GM19351 (cell line): ENCODE measurements around the gene CLSTN2.

Source experiments
- ATAC-seq: cut with Tn5 transposase; IDR thresholded peaks from one replicate; pipeline ENCODE4 v1.9.1; 2021; ENCODE audit warnings: mild to moderate bottlenecking, moderate library complexity; ENCODE audit not compliant: unreplicated experiment

Gene CLSTN2

DNA sequence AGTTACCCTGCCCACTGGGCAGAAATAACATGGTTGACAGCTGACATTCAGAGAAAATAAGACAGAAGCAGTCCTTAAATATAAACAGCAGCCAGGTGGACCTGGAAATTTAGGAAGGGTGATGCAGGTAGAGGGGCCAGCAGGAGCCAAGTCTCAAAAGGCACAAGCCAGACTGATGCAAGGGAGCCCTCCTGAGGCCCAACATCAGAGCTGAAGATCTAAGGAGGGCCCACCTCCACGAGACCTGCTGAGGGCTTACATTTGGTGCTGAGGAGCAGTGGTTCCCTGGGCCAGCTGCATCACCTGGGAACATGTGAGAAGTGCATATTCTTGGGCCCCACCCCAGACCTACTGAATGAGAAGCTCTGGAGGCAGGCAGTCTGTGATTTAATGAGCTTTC lies 637.3 kb downstream of the CLSTN2 start:
- ATAC-seq = no peak

DNA sequence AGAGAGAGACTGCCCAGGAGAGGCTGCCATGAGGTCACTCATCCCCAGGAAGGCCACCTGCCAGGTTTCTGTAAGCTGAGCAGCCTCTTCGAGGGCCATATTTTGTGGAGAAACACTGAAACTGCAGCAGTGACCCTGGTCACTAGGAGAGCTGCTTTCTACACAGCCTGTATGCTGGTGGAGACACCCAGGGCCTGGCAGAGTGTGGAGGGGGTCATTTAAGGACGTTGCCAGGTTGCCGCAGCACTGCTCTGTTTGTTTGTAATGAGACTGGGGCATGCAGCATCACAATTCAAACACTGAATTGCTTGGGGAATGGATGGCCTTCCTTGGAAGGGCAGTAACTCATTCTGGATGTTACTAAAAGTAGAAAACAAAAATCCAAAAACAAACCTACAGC lies 638.0 kb downstream of the CLSTN2 start:
- ATAC-seq = no peak

DNA sequence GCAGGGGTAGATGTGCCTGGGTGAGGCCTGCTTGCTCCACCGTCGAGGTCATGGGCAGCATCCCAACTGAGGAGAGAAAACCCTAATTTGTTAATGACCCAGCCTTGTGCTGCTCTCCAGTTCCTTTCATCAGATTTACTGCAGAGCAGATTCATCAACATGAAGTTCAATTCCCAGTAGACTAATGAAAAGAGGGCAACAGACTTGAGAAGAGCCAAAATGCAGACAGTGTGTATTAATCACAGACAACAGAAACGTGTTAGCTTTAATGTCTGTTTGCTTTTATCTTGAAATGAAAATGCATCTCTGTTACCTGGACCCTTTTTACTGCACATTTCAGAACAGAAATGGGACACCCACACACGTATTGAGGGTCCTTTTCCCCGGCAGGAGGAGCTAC lies 639.4 kb downstream of the CLSTN2 start:
- ATAC-seq = no peak

DNA sequence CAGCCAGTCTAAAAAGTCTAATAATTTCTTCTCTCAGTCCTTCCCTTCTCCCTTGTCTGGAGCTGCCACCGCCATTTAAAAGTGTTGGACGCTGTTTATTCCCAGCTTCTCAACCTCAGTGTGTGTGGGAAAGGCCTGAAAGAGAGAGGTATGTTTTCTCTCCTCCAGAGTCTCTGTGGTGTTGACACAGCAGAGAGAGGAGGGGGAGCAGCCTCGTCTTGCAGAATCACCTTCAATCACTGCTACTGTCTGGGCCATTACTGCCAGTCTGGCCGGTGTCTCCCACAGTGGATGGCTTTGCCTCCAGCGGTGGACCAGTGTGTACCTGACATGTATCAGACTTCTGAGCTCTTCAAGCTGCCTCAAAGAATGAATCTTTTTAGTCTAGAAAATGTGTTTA lies 641.5 kb downstream of the CLSTN2 start:
- no peak for ATAC-seq

DNA sequence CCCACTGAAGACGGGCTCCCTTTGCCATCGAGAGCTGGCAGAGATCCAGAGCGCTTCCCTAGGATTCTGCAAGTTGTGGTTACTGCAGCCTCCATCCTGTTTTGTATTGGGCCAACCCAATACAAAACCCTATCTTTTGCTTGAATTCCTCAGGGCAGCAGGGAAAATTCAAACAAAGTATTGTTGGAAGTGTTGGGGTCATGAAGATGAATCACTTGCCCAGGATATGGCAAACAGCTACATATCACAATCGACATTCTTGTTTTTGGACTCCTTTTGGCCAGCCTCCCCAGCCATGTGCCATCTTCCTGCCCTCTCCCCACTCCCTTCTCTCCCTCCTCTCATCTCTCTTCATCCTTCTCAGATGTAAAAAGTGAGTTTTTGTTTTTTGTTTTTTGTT lies 642.9 kb downstream of the CLSTN2 start:
- no peak for ATAC-seq

DNA sequence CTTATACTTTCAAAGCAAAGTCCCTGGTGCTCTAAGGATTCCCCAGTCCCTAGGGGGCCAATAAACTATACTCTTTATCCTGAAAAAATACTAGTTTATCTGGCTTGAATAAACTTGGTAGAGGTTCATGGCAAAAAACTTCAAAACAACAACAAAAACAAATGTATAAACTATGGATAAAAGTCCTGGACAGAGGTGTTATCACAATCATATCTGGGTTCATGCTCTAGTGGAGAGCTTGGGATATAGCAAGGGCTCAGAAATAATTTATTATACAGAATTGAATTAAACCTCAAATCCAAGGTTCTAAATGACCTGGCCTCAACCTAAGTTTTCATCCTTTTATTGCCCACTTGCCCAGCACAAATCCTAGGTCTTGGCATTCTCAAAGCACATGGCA lies 644.3 kb downstream of the CLSTN2 start:
- ATAC-seq = no peak

DNA sequence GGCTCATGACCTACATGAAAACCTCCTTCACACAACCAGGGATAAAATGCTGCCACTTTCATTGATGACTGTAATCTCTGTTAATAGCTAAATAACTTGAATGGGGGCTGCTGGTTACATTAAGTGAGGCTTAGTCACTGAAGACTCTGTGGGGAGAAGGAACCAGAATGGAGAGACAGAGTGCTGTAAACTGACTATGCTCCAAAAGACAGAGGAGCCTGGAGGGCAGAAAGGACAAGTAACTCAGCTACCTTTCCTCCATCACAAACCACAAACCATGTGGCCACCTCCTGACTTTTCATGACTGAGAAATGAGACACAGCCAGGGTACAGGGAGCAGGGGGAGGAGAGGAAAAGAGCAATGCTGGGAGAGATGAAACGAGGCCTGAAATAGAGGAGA lies 645.8 kb downstream of the CLSTN2 start:
- ATAC-seq = no peak

DNA sequence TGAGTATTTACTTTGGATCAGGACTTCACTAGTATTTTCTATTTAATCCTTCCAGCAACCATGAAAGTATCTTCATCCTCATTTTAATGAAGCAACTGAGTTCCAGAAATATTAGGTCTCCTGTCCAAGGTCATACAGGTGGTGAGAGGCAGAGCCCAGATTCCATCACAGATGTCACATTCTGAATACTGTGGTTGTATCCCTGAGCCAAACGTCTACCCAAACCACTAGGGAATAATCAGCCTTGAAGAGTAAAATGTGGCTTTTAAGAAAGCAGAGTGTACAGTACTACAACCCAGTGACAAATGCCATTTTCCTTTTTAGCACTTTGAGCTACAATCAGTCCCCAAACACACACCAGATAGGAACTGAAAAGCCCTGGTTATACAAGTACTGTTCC lies 649.6 kb downstream of the CLSTN2 start:
- ATAC-seq = no peak

DNA sequence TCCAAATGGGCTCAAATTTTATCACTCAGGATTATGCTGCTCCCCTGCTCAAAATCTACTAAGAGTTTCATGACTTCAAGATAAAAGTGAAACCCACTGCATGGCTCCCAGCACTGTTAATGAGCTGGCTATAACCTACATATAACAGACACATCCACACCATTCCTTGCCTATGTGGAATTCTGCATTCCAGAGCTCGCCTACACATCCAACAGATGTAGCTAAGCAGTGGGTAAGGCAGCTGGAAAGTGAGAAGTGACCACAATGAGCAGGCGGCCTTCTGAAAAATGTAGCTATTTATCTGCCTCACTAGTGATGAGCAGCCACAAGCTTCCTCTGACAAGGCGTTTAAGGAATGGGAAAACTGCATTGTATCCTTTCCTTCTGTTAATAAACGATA lies 650.8 kb downstream of the CLSTN2 start:
- no peak for ATAC-seq

DNA sequence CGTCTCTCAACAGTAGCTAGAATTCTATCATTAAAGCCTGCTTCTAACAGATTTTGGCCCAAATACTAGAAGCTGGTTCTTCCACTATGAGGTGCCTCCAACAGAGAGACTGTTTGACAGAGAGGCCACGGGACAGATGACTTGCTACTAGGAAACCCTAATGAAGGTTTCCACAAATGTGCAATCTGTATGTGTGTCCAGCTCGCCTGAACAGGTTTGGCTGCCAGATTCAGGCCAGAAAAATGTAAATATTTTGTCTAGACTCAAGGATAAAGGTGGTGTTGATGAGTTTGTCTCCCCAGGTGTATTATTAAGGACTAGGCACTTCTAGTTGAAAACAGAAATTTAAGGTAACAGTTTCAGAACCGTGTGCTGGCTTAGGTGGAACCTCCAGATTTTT lies 651.3 kb downstream of the CLSTN2 start:
- ATAC-seq = no peak

DNA sequence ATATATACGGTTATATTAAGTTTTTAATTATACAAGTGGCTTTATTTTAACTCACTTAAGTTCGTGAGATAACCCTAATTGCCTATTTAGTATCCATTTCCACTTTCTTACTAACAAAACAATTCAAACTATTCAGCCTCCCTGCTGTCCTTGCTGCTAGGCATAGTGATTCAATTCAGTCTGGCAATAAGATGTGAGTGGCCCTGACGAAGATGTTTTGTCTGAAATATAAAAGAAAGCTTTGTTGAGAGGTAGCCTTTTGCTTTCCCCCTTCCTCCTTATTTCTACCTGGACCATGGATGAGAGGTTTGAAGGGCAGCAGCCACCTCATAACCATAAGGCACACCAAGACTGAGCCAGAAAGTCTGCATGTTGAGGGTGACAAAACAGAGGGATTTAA lies 653.6 kb downstream of the CLSTN2 start:
- no peak for ATAC-seq

DNA sequence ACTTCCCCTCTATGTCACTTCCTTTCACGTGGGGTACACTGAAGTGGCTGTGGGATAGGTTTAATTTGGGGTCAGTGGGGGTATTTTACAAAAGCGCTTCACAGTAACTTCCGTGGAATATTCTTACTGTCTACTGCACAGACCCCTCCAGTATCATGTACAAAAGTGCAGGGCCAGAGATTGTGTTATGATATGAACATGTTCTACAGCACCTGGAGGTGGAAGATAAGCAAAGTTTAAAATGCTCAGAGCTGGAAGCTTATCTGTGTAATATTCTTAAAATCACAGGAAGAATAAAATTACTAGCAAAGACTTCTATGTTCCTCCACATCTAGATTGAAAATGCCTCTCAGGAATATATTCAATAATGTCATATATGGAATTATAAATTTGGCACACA lies 658.8 kb downstream of the CLSTN2 start:
- ATAC-seq = no peak

DNA sequence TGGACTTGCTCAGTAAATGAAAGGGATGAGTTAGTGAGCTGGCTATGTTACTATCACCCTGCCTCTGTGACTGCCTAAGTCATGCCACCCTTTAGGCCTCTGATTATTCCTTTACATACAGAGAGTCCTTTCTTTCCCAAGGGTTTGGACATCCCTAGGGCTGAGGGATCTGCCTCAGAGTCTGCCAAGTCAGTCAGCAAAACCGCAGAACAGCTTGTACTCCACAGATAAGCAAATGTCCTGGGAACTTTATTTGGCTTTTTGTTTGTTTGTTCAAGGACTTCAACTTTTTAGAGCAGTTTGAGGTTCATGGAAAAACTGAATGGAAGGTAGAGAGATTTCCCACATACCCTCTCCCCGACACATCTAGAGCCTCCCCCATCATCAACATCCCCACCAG lies 660.3 kb downstream of the CLSTN2 start:
- ATAC-seq = no peak

DNA sequence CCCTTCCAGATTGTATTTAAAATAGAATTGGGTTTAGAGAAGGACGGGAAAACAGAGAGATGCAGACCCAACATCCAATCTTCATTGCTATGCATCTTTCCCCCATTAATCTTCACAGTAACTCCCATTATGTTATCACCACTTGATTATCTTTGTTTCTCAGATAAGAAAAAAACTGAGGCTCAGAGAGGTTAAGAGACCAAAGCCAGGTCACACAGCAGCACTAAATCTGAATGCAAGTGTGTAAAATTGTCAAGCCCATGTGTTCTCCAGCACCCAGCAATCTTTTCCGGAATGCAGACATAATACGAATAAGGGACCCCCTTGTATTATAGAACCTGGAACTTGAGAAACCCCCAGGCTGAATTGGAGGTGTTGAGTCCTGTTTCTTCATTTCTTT lies 662.4 kb downstream of the CLSTN2 start:
- ATAC-seq = no peak

DNA sequence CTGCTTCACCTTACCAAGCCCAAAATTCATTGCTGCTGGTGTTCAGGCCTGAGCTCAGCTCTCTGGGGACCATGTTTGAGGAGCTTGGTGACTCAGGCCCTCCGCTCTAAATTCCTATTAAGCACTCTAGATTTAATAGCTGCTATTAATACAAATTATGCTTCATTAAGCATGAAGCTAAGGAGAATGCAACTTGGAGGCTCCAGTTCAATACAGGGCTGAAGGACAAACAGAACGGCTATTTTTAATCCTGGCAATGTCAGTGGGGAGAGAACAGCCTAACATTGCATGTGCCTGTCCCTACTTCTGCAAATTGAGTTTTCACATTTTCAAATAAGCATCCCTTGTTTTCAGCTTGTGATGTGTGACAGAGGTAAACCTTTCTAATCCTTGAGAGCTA lies 662.8 kb downstream of the CLSTN2 start:
- no peak for ATAC-seq

DNA sequence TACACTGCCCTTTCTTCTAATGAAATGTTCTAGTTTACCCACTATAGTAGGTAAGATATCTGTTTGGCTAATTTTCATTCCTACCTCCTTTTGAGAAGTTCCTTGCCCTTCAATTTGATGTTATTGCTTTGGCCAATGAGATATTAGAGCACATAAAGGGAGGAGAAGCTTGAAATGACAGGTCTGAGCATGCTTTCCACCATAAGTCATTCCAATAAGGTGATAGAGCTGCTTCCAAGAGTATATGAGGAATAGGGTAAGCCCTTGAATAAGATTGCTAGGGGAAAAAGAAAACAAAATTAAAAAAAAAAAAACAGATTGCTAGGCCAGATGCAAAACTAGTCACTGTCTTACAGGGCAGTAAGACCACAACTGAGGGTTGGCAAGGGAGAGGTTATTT lies 664.0 kb downstream of the CLSTN2 start:
- no peak for ATAC-seq

DNA sequence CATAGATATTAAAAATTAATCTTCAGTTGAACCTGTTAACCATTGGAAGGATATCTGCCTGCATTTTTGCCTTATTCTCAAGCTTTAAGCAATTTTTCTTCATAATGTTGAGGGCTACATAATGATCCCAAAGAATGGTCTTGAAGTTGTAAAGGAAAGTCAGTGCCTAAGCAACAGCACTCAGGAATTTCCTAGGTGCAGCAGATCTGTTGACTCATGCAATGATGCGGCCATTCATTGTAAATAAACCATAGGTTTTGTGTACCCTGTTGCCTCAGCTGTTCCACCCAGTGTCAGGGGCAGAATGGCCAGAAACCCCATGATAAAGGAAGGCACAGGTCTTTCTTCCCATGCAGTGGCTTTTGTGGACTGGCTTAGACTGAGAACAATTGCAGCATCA lies 664.5 kb downstream of the CLSTN2 start:
- no peak for ATAC-seq

DNA sequence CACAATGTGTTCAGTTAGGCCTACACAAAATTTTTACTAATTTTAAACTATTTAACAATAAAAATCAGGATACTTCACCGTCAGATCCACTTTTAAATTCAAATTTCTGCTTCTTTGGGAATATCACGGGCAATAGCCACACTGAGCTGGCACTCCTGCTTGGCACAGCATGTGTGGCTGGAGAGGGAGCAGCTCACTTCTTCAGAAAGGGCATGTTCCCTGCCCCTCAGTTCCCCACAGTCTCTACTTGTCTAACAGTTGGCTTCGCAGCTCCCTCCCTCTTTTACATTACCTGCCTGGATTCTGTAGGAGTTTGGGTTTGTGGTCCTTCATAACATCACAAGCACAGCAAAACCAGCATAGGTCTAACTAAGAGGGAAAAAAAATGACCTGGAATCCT lies 666.9 kb downstream of the CLSTN2 start:
- ATAC-seq = no peak

DNA sequence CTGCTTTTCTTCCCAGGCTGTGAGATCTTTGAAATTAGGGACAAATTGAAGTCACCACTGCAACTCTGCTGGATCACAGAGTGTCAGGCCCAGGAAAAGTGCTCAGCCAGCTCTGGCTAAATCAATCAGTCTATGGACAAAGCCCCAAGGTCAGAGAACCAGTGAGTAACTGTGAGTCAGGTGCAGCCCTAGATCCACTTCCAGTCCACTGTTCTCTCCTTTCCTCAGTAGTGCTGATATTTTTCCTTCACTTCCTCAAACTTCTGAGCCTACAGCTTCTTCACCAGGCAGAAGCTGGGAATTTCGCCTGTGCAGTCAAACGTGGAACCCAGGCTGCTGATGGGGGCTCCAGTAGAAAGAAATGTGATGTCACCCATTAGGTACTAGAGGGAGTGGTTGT lies 667.8 kb downstream of the CLSTN2 start:
- ATAC-seq = no peak

DNA sequence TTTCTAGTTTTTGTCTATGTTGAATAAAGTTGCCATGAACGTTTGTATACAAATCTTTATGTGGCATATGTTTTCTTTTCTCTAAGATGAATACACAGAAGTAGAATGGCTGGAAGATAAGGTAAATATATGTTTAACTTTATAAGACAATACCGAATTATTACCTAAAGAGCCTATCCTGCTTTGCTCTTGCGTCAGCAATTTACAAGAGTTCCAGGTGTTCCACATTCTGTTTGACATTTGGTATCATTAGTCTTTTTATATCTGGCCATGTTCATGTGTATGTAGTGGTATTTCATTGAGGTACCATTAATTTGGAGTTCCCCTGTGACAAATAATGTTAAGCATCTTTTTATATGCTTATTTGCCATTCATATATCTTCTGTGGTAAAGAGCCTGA lies 668.8 kb downstream of the CLSTN2 start:
- ATAC-seq = no peak

DNA sequence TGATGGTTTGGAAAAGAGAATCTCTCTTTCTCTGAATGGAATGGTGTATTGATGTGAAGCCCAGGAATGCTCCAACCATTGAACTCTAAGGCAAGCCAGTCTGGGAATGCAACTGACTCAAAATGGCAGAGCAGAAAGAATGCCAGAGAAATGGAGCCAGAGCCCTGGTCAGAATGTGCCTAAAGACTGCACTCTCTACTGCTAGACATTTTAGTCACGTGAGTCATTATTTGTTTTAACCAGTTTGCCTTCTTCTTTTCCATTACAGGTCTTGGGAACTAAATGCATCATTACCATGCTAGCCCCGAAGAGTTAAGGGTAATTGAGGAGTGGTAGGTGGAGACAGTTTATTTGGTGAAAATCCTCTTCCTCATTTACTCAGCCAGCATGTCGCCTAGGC lies 675.6 kb downstream of the CLSTN2 start:
- no peak for ATAC-seq

DNA sequence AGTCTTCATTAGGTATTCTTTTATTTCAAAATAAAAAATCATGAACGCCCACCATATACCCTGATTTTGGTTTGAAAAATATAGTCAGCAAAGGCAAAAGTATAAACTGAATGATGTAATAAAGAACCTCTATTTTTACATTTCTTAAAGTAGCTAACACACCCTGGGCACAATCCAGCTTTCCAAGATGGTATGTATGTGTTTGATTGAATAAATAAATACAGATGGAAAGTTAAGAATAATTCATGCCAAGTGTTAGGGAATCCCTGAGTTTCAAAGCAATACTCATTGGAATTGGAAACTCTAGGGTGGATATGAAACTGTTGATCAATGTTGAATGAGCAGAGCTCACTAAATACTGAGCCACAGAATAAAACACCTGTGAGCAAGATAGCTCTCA lies 679.0 kb downstream of the CLSTN2 start:
- no peak for ATAC-seq

DNA sequence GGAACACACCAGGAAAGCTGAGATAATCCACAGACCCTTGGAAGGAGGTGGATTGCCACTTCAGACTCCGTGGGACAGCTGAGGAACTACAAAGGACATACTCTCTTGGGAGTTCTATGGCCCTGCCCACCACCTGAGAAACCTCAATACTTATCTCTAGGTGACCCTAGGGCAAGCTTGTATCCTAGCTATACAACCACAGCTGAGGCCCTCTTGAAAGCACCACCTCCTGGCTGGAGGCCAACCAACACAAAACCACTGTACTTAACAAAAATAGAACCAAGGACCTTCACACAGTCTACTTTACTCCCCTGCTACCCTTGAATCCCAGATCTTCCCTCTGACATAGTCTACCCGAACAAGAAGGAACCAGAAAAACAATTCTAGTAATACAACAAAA lies 682.1 kb downstream of the CLSTN2 start:
- ATAC-seq = no peak

DNA sequence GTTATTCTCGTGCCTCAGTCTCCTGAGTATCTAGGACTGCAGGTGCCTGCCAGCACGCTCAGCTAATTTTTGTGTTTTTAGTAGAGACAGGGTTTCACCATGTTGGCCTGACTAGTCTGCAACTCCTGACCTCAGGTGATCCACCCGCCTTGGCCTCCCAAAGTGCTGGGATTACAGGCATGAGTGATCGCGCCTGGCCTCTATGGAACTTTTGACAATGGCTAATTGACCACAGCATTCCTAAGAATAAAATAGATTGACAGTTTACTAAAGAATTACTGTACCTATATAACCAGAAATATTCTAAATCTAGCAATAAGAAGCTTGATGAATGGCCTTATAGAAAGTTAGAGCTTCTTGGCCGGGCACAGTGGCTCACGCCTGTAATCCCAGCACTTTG lies 691.9 kb downstream of the CLSTN2 start:
- ATAC-seq = no peak
